ENCODE results near the gene E2F2. TPM values are rescaled to one million over a fixed set of nuclear protein-coding genes. Genes with fewer than 3 reads are reported as not detected.

E2F2 gene
- total and polyA plus RNA-seq, 8 donors: 3.2 to 5.8 (median 4.2) TPM

GRCh38 chr1:23576338-23577055 lies 45.5 kb upstream of the E2F2 start:
- intact Hi-C loops (cut with DNase I): no loop called here
- Histone ChIP-seq H3K36me3 (no peaks in the 10 kb centered on the region), H3K4me1 (peaks cover 15 to 38% of the 10 kb centered on the region in 2 donors), H3K27me3 (no peaks in the 10 kb centered on the region), H3K27ac (peak overlapping the region; percentile 75 to 80), H3K4me3 (no peak overlapping the region), H3K9me3 (no peaks in the 10 kb centered on the region)
- no peak for DNase-seq
- TF ChIP-seq, protein P1, sequence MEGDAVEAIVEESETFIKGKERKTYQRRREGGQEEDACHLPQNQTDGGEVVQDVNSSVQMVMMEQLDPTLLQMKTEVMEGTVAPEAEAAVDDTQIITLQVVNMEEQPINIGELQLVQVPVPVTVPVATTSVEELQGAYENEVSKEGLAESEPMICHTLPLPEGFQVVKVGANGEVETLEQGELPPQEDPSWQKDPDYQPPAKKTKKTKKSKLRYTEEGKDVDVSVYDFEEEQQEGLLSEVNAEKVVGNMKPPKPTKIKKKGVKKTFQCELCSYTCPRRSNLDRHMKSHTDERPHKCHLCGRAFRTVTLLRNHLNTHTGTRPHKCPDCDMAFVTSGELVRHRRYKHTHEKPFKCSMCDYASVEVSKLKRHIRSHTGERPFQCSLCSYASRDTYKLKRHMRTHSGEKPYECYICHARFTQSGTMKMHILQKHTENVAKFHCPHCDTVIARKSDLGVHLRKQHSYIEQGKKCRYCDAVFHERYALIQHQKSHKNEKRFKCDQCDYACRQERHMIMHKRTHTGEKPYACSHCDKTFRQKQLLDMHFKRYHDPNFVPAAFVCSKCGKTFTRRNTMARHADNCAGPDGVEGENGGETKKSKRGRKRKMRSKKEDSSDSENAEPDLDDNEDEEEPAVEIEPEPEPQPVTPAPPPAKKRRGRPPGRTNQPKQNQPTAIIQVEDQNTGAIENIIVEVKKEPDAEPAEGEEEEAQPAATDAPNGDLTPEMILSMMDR (IDR thresholded peaks at IDR 0.05): no peak
- ATAC-seq: peak; percentile 8

GRCh38 chr1:23575226-23575810 lies 44.3 kb upstream of the E2F2 start:
- TF ChIP-seq, protein P1 (IDR thresholded peaks at IDR 0.05): no peak
- H3K4me3 ChIP-seq: no peak overlapping the region
- no peaks in the 10 kb centered on the region for H3K27me3 ChIP-seq
- DNase-seq: no peak
- intact Hi-C loops (cut with DNase I): no loop called here
- H3K9me3 ChIP-seq: no peaks in the 10 kb centered on the region
- no peak overlapping the region for H3K27ac ChIP-seq
- H3K4me1 ChIP-seq: peaks cover 15 to 32% of the 10 kb centered on the region in 2 donors
- no peaks in the 10 kb centered on the region for H3K36me3 ChIP-seq
- no peak for ATAC-seq

DNA sequence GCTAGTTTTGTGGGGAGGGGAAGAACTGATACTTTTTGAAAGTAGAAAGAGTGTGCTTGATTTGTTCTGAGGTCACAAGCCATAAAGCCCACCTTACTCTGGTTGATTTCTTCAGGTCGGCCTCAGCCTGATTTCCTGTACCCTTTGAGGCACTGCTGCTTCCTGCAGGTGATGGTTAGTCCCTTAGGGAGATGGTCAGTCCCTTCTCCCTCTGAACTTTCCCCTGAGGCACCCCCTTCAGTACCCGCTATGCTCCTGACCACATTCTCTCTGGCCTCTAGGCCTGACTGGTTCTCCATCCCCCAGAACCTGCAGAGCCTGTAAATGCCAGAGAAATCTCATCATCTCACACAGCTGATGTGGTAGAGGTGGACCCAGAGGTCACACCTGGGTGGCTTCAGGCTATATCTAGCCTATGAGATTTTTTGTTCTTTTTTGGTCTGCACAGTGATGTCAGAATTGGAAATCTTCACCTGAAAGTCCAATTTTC lies 43.3 kb upstream of the E2F2 start:
- intact Hi-C loops (cut with DNase I): no loop called here
- Histone ChIP-seq H3K4me3 (no peak overlapping the region), H3K36me3 (no peaks in the 10 kb centered on the region), H3K4me1 (peaks cover 15 to 35% of the 10 kb centered on the region in 2 donors), H3K27ac (no peak overlapping the region), H3K9me3 (no peaks in the 10 kb centered on the region), H3K27me3 (peaks cover 0 to 10% of the 10 kb centered on the region in 2 donors)
- TF ChIP-seq, protein P1 (IDR thresholded peaks at IDR 0.05): no peak
- DNase-seq: no peak
- ATAC-seq: no peak

GRCh38 chr1:23573574-23574182 lies 42.6 kb upstream of the E2F2 start:
- TF ChIP-seq, protein P1 (IDR thresholded peaks at IDR 0.05): no peak
- no peak overlapping the region for H3K27ac ChIP-seq
- no peaks in the 10 kb centered on the region for H3K36me3 ChIP-seq
- intact Hi-C loops (cut with DNase I): no loop called here
- H3K9me3 ChIP-seq: no peaks in the 10 kb centered on the region
- H3K27me3 ChIP-seq: peaks cover 0 to 16% of the 10 kb centered on the region in 2 donors
- ATAC-seq: no peak
- no peak overlapping the region for H3K4me3 ChIP-seq
- peaks cover 15 to 38% of the 10 kb centered on the region in 2 donors for H3K4me1 ChIP-seq
- no peak for DNase-seq

DNA sequence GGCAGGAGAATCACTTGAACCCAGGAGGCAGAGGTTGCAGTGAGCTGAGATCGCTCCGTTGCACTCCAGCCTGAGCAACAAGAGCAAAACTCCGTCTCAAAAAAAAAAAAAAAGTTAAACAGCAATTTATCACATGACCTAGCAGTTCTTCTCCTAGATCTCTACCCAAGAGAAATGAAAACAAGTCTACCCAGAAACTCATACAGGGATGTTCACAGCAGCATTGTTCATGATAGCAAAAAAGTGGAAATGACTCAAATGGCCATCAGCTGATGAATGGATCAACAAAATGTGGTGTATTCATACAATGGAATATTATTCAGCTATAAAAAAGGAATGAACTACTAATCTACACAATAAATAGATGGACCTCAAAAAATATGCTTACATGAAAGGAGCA lies 40.4 kb upstream of the E2F2 start:
- TF ChIP-seq, protein P1 (IDR thresholded peaks at IDR 0.05): no peak
- Histone ChIP-seq H3K27me3 (peaks cover 0 to 30% of the 10 kb centered on the region in 2 donors), H3K36me3 (no peaks in the 10 kb centered on the region), H3K27ac (no peak overlapping the region), H3K9me3 (no peaks in the 10 kb centered on the region), H3K4me1 (peaks cover 5 to 33% of the 10 kb centered on the region in 2 donors), H3K4me3 (no peak overlapping the region)
- ATAC-seq (no peak), DNase-seq (no peak)
- intact Hi-C loops (cut with DNase I): no loop called here

Measured in left lung (tissue), 10 donors.